Stimulated activated CD4-positive, alpha-beta T cell treated with anti-CD3 and anti-CD28 coated beads, Interleukin-4, amount 100 ng/mL, for 24 hours (primary cell): ENCODE measurements around the gene ARMC6.
"Not testable (repeated sequence)": the region's sequence is repeated elsewhere in the genome, so short reads cannot be mapped to it uniquely, and the experiment has no call there.

Experiments used
- DNase-seq: peaks from one replicate; pipeline ENCODE4 v3.0.0-alpha.2; 2020

Gene ARMC6

GRCh38 chr19:19023376-19023775 is 10.0 kb upstream of the ARMC6 start:
- not testable (repeated sequence) for DNase-seq

GRCh38 chr19:19025861-19026260 is 7.5 kb upstream of the ARMC6 start:
- DNase-seq = no peak

DNA sequence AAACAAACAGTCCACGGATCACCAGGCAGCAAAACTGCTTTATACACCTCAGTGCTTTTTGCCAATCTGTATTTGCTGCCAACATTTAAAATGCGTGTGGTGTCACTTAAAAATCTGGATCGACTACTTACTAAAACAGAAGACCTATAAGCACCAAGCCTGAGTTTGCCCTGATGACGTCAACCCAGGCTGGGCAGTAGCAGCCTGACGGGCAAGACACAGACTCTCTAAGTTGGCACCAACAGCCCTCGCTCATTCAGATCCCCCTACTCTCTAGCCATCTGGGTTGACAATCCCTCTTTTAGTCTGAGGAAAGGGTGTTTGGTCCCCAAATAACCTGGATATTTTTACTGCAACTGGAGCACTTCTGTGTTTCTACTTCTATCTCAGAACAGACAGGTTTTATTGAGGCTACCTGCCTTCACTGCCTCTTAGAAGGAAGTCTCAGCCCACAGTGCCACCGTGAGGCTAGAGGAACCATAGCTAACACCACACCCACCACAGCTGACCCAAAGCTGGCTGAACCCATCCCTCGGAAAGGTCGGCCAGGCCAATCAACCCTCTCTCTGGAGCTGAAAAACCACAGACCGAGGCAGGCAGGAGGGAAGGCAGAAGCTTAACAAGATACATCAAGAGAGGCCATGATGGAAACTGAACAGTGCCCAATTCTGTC is 7.0 kb upstream of the ARMC6 start:
- DNase-seq = no peak

GRCh38 chr19:19027228-19027627 is 6.2 kb upstream of the ARMC6 start:
- DNase-seq = no peak

GRCh38 chr19:19028526-19028925 is 4.9 kb upstream of the ARMC6 start:
- DNase-seq = no peak

GRCh38 chr19:19031891-19032290 is 1.5 kb upstream of the ARMC6 start:
- DNase-seq = no peak

GRCh38 chr19:19032420-19033175 is 805 bp upstream of the ARMC6 start:
- peak; percentile 85 for DNase-seq

- DNase-seq = no peak
Measured at GRCh38 chr19:19033176-19033425, 302 bp upstream of the ARMC6 start.

DNA sequence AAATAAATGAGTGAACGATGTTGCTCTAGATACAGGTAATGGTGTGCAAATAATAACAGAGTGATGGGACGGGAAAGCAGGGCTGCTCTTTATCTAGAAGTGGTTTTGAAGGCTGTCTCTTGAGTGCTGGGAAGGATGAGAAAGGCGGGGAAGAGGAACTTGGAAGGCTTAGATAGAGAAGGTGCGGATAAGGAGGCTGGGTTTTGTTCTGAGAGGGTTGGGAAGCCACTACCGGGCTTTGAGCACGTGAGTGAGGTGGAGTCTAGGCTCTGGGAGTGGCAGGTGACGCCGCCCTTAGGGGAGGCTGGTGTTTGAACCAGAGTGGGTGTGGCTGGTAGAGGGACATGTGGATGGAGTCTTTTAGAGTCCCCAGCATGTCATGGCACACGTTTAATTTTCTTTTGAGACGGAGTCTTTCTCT is 811 bp downstream of the ARMC6 start:
- DNase-seq = peak; percentile 81

DNA sequence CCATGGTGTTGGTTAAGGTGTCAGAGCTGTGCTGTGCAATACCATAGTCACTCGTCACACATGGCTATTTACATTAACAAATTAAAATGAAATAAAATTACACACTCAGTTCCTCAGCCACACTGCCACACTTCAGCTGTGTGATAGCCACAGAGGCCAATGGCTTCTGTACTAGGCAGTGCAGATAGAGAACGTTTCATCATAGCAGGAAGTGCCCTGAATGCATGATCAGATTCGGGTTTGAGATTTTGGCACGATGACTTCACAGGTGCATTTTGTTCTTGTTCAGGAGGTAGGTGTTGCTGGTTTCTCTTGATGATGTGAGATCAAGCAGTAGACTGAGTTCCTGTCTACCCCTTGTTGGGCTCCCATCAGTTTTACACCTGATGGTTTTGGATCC is 6.5 kb downstream of the ARMC6 start:
- DNase-seq = no peak

- DNase-seq = no peak
Measured at GRCh38 chr19:19040417-19040816, 7.0 kb downstream of the ARMC6 start.

GRCh38 chr19:19042732-19043280 is 9.4 kb downstream of the ARMC6 start:
- no peak for DNase-seq

- no peak for DNase-seq
Measured at GRCh38 chr19:19043481-19043880, 10.1 kb downstream of the ARMC6 start.

DNA sequence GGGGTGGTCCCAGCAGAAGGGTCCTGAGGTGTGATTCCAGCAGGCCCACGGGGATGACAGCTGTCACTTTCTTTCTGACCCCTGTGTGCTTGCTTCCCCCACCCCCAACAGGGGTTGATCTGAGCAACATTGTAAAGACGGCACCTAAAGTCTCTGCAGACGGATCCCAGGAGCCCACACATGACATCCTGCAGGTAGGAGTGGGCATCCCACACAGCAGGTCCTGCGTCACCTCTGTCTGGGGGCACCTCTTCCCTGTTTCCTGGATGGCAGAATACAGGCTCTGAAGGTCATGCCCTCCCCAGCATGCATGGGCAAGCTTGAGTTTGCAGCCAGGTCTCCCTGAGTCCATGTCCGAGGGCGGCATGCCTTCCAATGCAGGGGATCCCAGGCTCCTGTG is 10.5 kb downstream of the ARMC6 start:
- DNase-seq = no peak

- DNase-seq = no peak
Measured at GRCh38 chr19:19049406-19049805, 16.0 kb downstream of the ARMC6 start.

- no peak for DNase-seq
Measured at GRCh38 chr19:19050104-19050503, 16.7 kb downstream of the ARMC6 start.

GRCh38 chr19:19050731-19051130 is 17.3 kb downstream of the ARMC6 start:
- no peak for DNase-seq

GRCh38 chr19:19051478-19052213 is 18.2 kb downstream of the ARMC6 start:
- no peak for DNase-seq

GRCh38 chr19:19052921-19053320 is 19.5 kb downstream of the ARMC6 start:
- no peak for DNase-seq

GRCh38 chr19:19053508-19054314 is 20.3 kb downstream of the ARMC6 start:
- peak; percentile 53 for DNase-seq

DNA sequence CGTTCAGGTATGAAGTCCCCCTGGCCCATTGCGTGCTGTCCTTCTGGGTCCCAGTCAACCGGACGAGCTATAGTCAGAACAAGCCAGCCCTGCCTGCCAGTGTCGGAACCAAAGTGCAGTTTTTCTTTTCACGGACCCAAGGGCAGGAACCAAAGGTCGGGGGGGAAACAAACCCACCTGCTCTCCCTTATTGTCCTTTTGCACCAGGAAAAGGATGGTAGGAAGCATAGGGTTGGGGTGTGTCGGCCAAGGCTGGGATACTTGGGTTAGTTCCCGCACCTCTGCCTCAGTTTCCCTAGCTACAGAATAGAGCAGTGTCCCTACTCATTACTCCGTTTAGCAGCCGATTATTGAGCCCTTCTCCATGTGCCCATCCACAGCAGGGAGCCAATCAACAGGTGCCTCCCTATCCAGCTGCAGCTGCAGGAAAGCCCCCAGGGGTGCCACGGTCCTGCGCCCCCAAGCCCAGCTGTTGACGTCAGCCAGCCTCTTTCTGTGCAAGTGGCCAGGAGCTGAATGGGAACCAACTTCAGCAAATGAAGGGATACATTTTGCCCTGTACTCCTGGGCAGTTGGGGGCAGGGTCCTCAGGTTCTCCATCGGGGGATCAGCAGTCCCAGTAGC is 21.0 kb downstream of the ARMC6 start:
- no peak for DNase-seq

GRCh38 chr19:19054939-19055440 is 21.6 kb downstream of the ARMC6 start:
- no peak for DNase-seq
